Adrenal gland (tissue), 12 donors: ENCODE measurements around the gene PRKRIP1. TPM values are rescaled to one million over a fixed set of nuclear protein-coding genes. Genes with fewer than 3 reads are reported as not detected.

ENCODE experiments used
- DNase-seq, 7 donors: peaks; one replicate each; pipeline ENCODE4 v3.0.0-alpha.2; 2019 to 2020
- H3K27ac ChIP-seq, 5 donors: fragments of 200-600 bp; sonication (generic) in 4 of 5; 1 replicate in 3 of 5; 2 replicates in 2 of 5; pipeline versions ENCODE4 v1.5.1 to v1.8.0; 2016 to 2020; ENCODE audit warnings: mild to moderate bottlenecking in 1 of 5
- H3K27me3 ChIP-seq: fragments of 200-600 bp; 2 replicates; pipeline ENCODE4 v1.8.0; 2021
- H3K36me3 ChIP-seq, 2 donors: fragments of 200-600 bp; replicated peaks in 1 of 2; 1 replicate in 1 of 2; 2 replicates in 1 of 2; pipeline versions ENCODE4 v1.5.1 to v1.8.0; 2018 to 2022
- H3K4me1 ChIP-seq, 2 donors: fragments of 200-600 bp; replicated peaks in 1 of 2; 1 replicate in 1 of 2; 2 replicates in 1 of 2; pipeline versions ENCODE4 v1.5.1 to v1.8.0; 2018 to 2021
- H3K4me3 ChIP-seq, 4 donors: fragments of 200-600 bp; sonication (generic) in 3 of 4; one replicate each; pipeline ENCODE4 v1.5.1; 2016 to 2018
- H3K9me3 ChIP-seq, 3 donors: fragments of 200-600 bp; sonication (generic) in 1 of 3; replicated peaks in 1 of 3; 1 replicate in 2 of 3; 2 replicates in 1 of 3; pipeline versions ENCODE4 v1.5.1 to v1.8.0; 2016 to 2021
- POLR2A ChIP-seq, 2 donors: fragments of 450-650 bp; IDR thresholded peaks; one replicate each; pipeline ENCODE4 v1.6.1; 2017; ENCODE audit warnings: antibody characterized with exemption in 2 of 2, mild to moderate bottlenecking in 2 of 2, moderate library complexity in 1 of 2
- WGBS, 4 donors: extraction: QIAGEN DNeasy Blood & Tissue Kit in 2 of 4; methylation state at CpG; one replicate each; pipeline versions ENCODE4 v1.1.5 to v1.1.7; 2013 to 2017; 5-methylcytosine and 5-hydroxymethylcytosine counted together
- intact Hi-C, 2 donors: fragments of 100-400 bp; cut with DNase I; formaldehyde crosslinking; loops; one replicate each; pipeline versions ENCODE4 v1.14.1 to v1.15.0; 2022 to 2023
- polyA plus RNA-seq, 3 donors: library from polyadenylated mRNA; stranded (reverse); fragments of 200-250 nt in 2 of 3; fragments of 350-450 nt in 1 of 3; fragmentation: Illumina TruSeq in 1 of 3; extraction: RNeasy Lipid Tissue Mini Kit (QIAGEN cat#74804) in 1 of 3; gene quantifications; one replicate each; pipeline ENCODE4 v1.2.3, GENCODE V29; 2013 to 2014
- total RNA-seq, 9 donors: library from RNA; depleted of rRNA in 4 of 9; stranded (reverse); fragments of >200 nt in 4 of 9; fragments of 120-200 nt in 1 of 9; fragmentation: NEBNext Ultra II Directional in 1 of 9; extraction: Animal tissue kit (Norgen Biotek cat#: 25700) in 1 of 9; gene quantifications; one replicate each; pipeline versions ENCODE4 v1.1.0 to v1.2.4, GENCODE V29; 2013 to 2023
- TF ChIP-seq, protein P1 (sequence below), 6 experiments: fragments of 450-650 bp in 4 of 6; fragments of 200-600 bp in 2 of 6; sonication (generic) in 1 of 6; IDR thresholded peaks; 1 replicate in 5 of 6; 2 replicates in 1 of 6; pipeline versions ENCODE4 v1.5.1 to v1.8.0; 2016 to 2021; ENCODE audit warnings: antibody characterized with exemption in 6 of 6, mild to moderate bottlenecking in 2 of 6, moderate library complexity in 1 of 6
- donor health status: healthy with polysubstance abuse.
- donor health status: Bipolar disorder and iron deficiency.
- donor health status: DM: yes; HTN: yes; CAD: no.
- donor health status: DM: no; HTN: no; CAD: no.
- donor health status: DM: no; HTN: no; CAD: no.
- donor health status: DM: yes; HTN: yes; CAD: no.

PRKRIP1 gene
- total and polyA plus RNA-seq, 12 donors: 19.4 to 114 (median 31.1) TPM

- intact Hi-C loops: loop anchor here in 1 of 2 donors (10.0 kb wide), 1 partner anchor 50 kb away; no protein-coding TSS in a partner anchor
Measured at GRCh38 chr7:102464577-102465280, 68.6 kb downstream of the PRKRIP1 start, which contains the start of the genes ALKBH4 and LRWD1. TSS of gene ALKBH4 (minus strand) at chr7:102464863. CDS start at chr7:102464836, 27 bp downstream. TSS of gene LRWD1 (plus strand) at chr7:102464984. CDS start at chr7:102465081, 97 bp downstream.

DNA sequence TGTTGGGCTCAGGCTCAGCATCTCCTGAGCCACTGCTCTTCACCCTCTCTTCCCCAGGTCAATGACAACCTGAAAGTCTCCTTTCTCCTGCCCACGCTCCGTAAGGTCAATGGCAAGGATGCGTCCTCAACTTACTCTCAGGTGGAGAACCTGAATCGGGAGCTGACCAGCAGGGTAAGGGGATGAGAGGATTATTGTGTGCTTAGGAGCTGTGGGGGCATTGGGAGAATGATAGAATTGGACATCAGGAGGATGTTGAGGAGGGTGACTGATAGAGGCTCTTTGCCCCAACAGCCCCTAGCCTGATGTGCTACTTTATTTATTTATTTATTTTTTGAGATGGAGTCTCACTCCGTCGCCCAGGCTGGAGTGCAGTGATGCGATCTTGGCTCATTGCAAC lies 69.9 kb downstream of the PRKRIP1 start:
- H3K4me1 ChIP-seq: peaks cover 27 to 33% of the 10 kb centered on the region in 2 donors
- no peak for DNase-seq
- no peak overlapping the region for H3K4me3 ChIP-seq
- H3K27me3 ChIP-seq: no peaks in the 10 kb centered on the region
- intact Hi-C loops: loop anchor here in 1 of 2 donors (10.0 kb wide), 1 partner anchor 51 kb away; no protein-coding TSS in a partner anchor
- no peaks in the 10 kb centered on the region for H3K36me3 ChIP-seq
- H3K9me3 ChIP-seq: no peaks in the 10 kb centered on the region
- WGBS, 4 donors: 92 to 96% (median 94%) methylated on average over 7 of the region's 7 CpGs
- H3K27ac ChIP-seq: no peak overlapping the region
- TF ChIP-seq POLR2A (IDR thresholded peaks at IDR 0.05): no peak
- TF ChIP-seq, protein P1, sequence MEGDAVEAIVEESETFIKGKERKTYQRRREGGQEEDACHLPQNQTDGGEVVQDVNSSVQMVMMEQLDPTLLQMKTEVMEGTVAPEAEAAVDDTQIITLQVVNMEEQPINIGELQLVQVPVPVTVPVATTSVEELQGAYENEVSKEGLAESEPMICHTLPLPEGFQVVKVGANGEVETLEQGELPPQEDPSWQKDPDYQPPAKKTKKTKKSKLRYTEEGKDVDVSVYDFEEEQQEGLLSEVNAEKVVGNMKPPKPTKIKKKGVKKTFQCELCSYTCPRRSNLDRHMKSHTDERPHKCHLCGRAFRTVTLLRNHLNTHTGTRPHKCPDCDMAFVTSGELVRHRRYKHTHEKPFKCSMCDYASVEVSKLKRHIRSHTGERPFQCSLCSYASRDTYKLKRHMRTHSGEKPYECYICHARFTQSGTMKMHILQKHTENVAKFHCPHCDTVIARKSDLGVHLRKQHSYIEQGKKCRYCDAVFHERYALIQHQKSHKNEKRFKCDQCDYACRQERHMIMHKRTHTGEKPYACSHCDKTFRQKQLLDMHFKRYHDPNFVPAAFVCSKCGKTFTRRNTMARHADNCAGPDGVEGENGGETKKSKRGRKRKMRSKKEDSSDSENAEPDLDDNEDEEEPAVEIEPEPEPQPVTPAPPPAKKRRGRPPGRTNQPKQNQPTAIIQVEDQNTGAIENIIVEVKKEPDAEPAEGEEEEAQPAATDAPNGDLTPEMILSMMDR (IDR thresholded peaks at IDR 0.05): no peak

More at GRCh38 chr7:102464577-102465280, 68.6 kb downstream of the PRKRIP1 start, which contains the start of the genes ALKBH4 and LRWD1:
- H3K27ac ChIP-seq: peak within 1 kb of the TSS in 3 of 5 donors; percentile 23 to 42 (median 35)
- peak in 1 of 2 donors; percentile 77 for TF ChIP-seq POLR2A (IDR thresholded peaks at IDR 0.05)
- TF ChIP-seq, protein P1 (IDR thresholded peaks at IDR 0.05): peak in 2 of 6 experiments; percentile 29
- H3K4me1 ChIP-seq: peaks cover 27 to 33% of the 10 kb centered on the region in 2 donors
- no peaks in the 10 kb centered on the region for H3K27me3 ChIP-seq
- H3K4me3 ChIP-seq: peak within 1 kb of the TSS; percentile 53 to 87 (median 78)
- DNase-seq: peak; percentile 93 to 97 (median 94)
- 0 to 1% (median 0%) methylated on average over 6 to 81 of the region's 81 CpGs for WGBS, 4 donors
- no peaks in the 10 kb centered on the region for H3K36me3 ChIP-seq
- H3K9me3 ChIP-seq: no peaks in the 10 kb centered on the region

DNA sequence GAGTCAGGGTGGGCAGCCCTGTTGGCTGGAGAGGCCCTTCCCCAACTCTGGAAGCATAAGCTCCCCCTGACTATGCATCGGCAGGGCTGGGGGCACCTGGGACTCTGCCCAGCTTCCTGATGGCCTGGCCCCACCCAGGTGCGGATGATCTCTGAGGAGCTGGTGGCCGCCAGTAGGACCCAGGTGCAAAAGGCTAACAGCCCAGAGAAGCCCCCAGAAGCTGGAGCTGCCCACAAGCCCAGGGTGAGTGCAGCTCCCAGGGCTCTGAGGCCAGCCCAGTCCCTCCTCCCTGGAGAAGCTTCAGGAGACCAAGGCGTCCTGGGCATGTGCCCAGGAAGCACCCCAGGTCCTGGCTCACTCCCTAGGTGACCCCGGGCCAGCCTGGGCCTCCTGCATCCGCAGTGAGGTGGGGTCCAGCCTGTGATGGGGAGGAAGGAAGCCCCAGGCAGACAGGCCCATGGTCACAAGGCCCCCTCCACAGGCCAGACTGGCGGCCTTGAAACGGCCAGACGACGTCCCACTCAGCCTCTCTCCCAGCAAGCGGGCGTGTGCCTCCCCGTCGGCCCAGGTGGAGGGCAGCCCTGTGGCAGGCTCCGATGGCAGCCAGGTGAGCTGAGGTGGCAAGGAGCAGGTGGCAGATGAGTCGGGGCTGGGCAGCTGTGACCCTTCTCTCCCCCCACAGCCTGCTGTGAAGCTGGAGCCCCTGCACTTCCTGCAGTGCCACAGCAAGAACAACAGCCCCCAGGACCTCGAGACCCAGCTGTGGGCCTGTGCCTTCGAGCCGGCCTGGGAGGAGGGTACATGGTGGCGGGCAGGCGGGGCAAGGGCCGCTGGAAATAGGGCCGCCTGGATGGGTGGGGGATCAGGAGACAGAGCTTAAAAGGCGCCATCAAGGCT lies 71.7 kb downstream of the PRKRIP1 start:
- peak in 1 of 7 donors; percentile 32 for DNase-seq
- 74 to 91% (median 75%) methylated on average over 4 to 24 of the region's 24 CpGs for WGBS, 4 donors

More for the DNA sequence above, 71.7 kb downstream of the PRKRIP1 start:
- Histone ChIP-seq H3K36me3 (peaks cover 0 to 9% of the 10 kb centered on the region in 2 donors), H3K27me3 (no peaks in the 10 kb centered on the region), H3K4me3 (no peak overlapping the region), H3K4me1 (peaks cover 27 to 33% of the 10 kb centered on the region in 2 donors), H3K27ac (peak overlapping the region in 2 of 5 donors; percentile 30 to 72), H3K9me3 (no peaks in the 10 kb centered on the region)
- TF ChIP-seq POLR2A (IDR thresholded peaks at IDR 0.05): no peak
- TF ChIP-seq, protein P1 (IDR thresholded peaks at IDR 0.05): no peak
- intact Hi-C loops: loop anchor here in 1 of 2 donors (10.0 kb wide), 1 partner anchor 53 kb away; no protein-coding TSS in a partner anchor
